K562 (cell line): ENCODE data around the gene CDC20B. TPM values are rescaled to one million over a fixed set of nuclear protein-coding genes. Genes with fewer than 3 reads are reported as not detected.

ENCODE experiments used
- CTCF ChIP-seq, 3 experiments: IDR thresholded peaks in 2 of 3; conservative IDR thresholded peaks in 1 of 3; 2 replicates each; pipeline ENCODE4 v1.5.1; 2011 to 2012; ENCODE audit warnings: low read length in 3 of 3, mild to moderate bottlenecking in 3 of 3, control low read depth in 2 of 3, improper control_type of control experiment in 1 of 3, inconsistent platforms in 1 of 3, low read depth in 1 of 3, mixed read lengths in 1 of 3, moderate library complexity in 1 of 3; ENCODE audit not compliant: insufficient read depth in 2 of 3
- E2F4 ChIP-seq: sonication (generic); formaldehyde crosslinking; IDR thresholded peaks from 2 replicates; pipeline ENCODE4 v1.8.0; 2022; ENCODE audit warnings: mild to moderate bottlenecking, low read depth, missing genetic modification reagents
- KLF6 ChIP-seq: fragments of 250-450 bp; sonication (Bioruptor Pico); IDR thresholded peaks from 2 replicates; pipeline ENCODE4 v1.4.0; 2020; ENCODE audit warnings: mild to moderate bottlenecking, moderate library complexity, borderline replicate concordance
- MAZ ChIP-seq, 2 experiments: fragments of 450-650 bp in 1 of 2; sonication (generic) in 1 of 2; formaldehyde crosslinking; IDR thresholded peaks in 1 of 2; conservative IDR thresholded peaks in 1 of 2; 2 replicates each; pipeline versions ENCODE4 v1.4.0 to v1.5.0; 2020; ENCODE audit warnings: mild to moderate bottlenecking in 1 of 2, missing genetic modification reagents in 1 of 2
- MCM2 ChIP-seq: fragments of 450-650 bp; IDR thresholded peaks from 2 replicates; pipeline ENCODE4 v1.6.1; 2017; ENCODE audit warnings: low read depth, mild to moderate bottlenecking
- MNT ChIP-seq, 2 experiments: fragments of 450-650 bp; conservative IDR thresholded peaks; 2 replicates each; pipeline ENCODE4 v1.6.1; 2017; ENCODE audit warnings: mild to moderate bottlenecking in 2 of 2, moderate library complexity in 2 of 2
- REST ChIP-seq, 2 experiments: fragments of 450-650 bp; formaldehyde crosslinking in 1 of 2; IDR thresholded peaks; 2 replicates each; pipeline versions ENCODE4 v1.4.0 to v1.6.1; 2014 to 2020; ENCODE audit warnings: mild to moderate bottlenecking in 2 of 2, borderline replicate concordance in 1 of 2, low read depth in 1 of 2
- SMC3 ChIP-seq: conservative IDR thresholded peaks from 2 replicates; pipeline ENCODE4 v1.6.1; 2011; ENCODE audit warnings: low read depth, low read length, improper control_type of control experiment; ENCODE audit not compliant: insufficient read depth
- ZFP36 ChIP-seq: fragments of 150-350 bp; IDR thresholded peaks from 2 replicates; pipeline ENCODE4 v1.6.1; 2018; ENCODE audit warnings: low read length, low read depth; ENCODE audit not compliant: partially characterized antibody
- polyA plus RNA-seq, 8 experiments: library from polyadenylated mRNA; depleted of rRNA in 4 of 8; stranded (reverse) in 5 of 8; unstranded in 3 of 8; fragments of >200 nt; fragmentation: Nextera tagmentation in 2 of 8; fragmentation: Illumina TruSeq in 1 of 8; extraction: Ambion mirVana in 2 of 8; extraction: Trizol in 1 of 8; gene quantifications; 2 replicates each; pipeline versions ENCODE4 v1.2.1 to v1.2.3, GENCODE V29; 2011 to 2014; ENCODE audit warnings: inconsistent platforms in 1 of 8, missing spikeins in 1 of 8
- total RNA-seq, 7 experiments: library from RNA; depleted of rRNA in 6 of 7; stranded (reverse); fragments of >200 nt in 6 of 7; fragmentation: Illumina TruSeq in 2 of 7; extraction: Trizol in 2 of 7; gene quantifications; 2 replicates each; pipeline versions ENCODE4 v1.2.1 to v1.2.3, GENCODE V29; 2011 to 2021; ENCODE audit warnings: low replicate concordance in 1 of 7

CDC20B gene
- total and polyA plus RNA-seq, 9 of the 15 experiments (the other 6 are each of a cell fraction or from before 2014, with no cell fraction given), result 0.04 TPM; not detected in 8

GRCh38 chr5:55172051-55172899 is 702 bp downstream of the CDC20B start (continued):
- TF ChIP-seq E2F4, result no peak
- no peak for TF ChIP-seq MCM2
- TF ChIP-seq MNT (conservative IDR thresholded peaks at IDR 0.05), result peak; percentile 33 to 35; a peak in 2 of 4 replicates
- peak in 1 of 2 experiments; percentile 51; a peak in 1 of 4 replicates for TF ChIP-seq MAZ (CRISPR knock-in tag; conservative IDR thresholded peaks at IDR 0.05 in 1 of 2, IDR thresholded peaks at IDR 0.05 in 1 of 2)
- peak; percentile 75 to 91 (median 81) for TF ChIP-seq CTCF (IDR thresholded peaks at IDR 0.05 in 2 of 3, conservative IDR thresholded peaks at IDR 0.05 in 1 of 3; ENCODE audit: insufficient read depth in 2 of 3, low read depth in 1 of 3, low read length in 3 of 3)
- TF ChIP-seq SMC3, result peak; percentile 58
- TF ChIP-seq ZFP36, result peak; percentile 18
- TF ChIP-seq REST (IDR thresholded peaks at IDR 0.05; ENCODE audit: borderline replicate concordance), result peak; percentile 61; the same call in 1 of the 2 replicates
- TF ChIP-seq REST (CRISPR knock-in tag; IDR thresholded peaks at IDR 0.05; ENCODE audit: low read depth), result no peak
- no peak for TF ChIP-seq KLF6 (CRISPR knock-in tag)
